A673 (cell line): ENCODE measurements around the gene GRHL3. TPM values are rescaled to one million over a fixed set of nuclear protein-coding genes. Genes with fewer than 3 reads are reported as not detected.

Experiments used
- BruUV-seq: library from RNA; stranded (reverse); fragments of 400-500 nt; replicated peaks from 2 replicates; lab custom pipeline; 2021; lab: Mats Ljungman, UMichigan
- CTCF ChIA-PET: fragments of 300-600 bp; sonication (Branson Sonifier 250); formaldehyde crosslinking; loops from one replicate; lab custom pipeline; 2022; ENCODE audit warnings: antibody characterized with exemption; lab: Charles Lee
- POLR2A ChIA-PET: fragments of 300-600 bp; sonication (Branson Sonifier 250); formaldehyde crosslinking; loops from one replicate; lab custom pipeline; 2022; ENCODE audit warnings: antibody characterized with exemption; ENCODE audit not compliant: low non-redundant PET; lab: Charles Lee
- DNase-seq: peaks from one replicate; pipeline ENCODE4 v3.0.0-alpha.2; 2015; ENCODE audit warnings: low spot score
- H3K27ac ChIP-seq: fragments of 200-600 bp; sonication (generic); 2 replicates; pipeline ENCODE4 v1.5.1; 2016; ENCODE audit warnings: mixed run types, low read depth, mild to moderate bottlenecking, mixed read lengths, antibody characterized with exemption, low read length; ENCODE audit not compliant: poor library complexity, severe bottlenecking
- H3K27me3 ChIP-seq: fragments of 200-600 bp; sonication (generic); replicated peaks from 2 replicates; pipeline ENCODE4 v1.6.1; 2017; ENCODE audit warnings: mixed run types, low read depth, mild to moderate bottlenecking, mixed read lengths, antibody characterized with exemption, low read length; ENCODE audit not compliant: insufficient read depth, poor library complexity
- H3K36me3 ChIP-seq: fragments of 200-600 bp; sonication (generic); 2 replicates; pipeline ENCODE4 v1.6.1; 2016; ENCODE audit warnings: mixed run types, mild to moderate bottlenecking, mixed read lengths, antibody characterized with exemption, low read length; ENCODE audit not compliant: insufficient read depth, poor library complexity, severe bottlenecking
- H3K4me1 ChIP-seq: fragments of 200-600 bp; sonication (generic); 2 replicates; pipeline ENCODE4 v1.6.1; 2017; ENCODE audit warnings: mixed run types, mild to moderate bottlenecking, mixed read lengths, antibody characterized with exemption, low read length; ENCODE audit not compliant: insufficient read depth, poor library complexity, severe bottlenecking
- H3K4me3 ChIP-seq: fragments of 200-600 bp; sonication (generic); 2 replicates; pipeline ENCODE4 v1.5.1; 2016; ENCODE audit warnings: low read depth, mixed run types, mild to moderate bottlenecking, mixed read lengths, low read length; ENCODE audit not compliant: poor library complexity, severe bottlenecking
- H3K9me3 ChIP-seq: fragments of 200-600 bp; sonication (generic); 2 replicates; pipeline ENCODE4 v1.6.1; 2016; ENCODE audit warnings: mixed run types, low read depth, mild to moderate bottlenecking, mixed read lengths, antibody characterized with exemption, low read length; ENCODE audit not compliant: poor library complexity, severe bottlenecking
- CTCF ChIP-seq: fragments of 300-800, 200-600 bp; sonication (generic); conservative IDR thresholded peaks from 2 replicates; pipeline ENCODE4 v1.5.1; 2017; ENCODE audit warnings: low read depth, mild to moderate bottlenecking, antibody characterized with exemption, low read length, moderate library complexity, mixed read lengths
- EZH2 ChIP-seq: fragments of 200-600 bp; sonication (generic); IDR thresholded peaks from 2 replicates; pipeline ENCODE4 v1.6.1; 2017; ENCODE audit warnings: borderline replicate concordance, low read depth, mild to moderate bottlenecking, mixed read lengths, antibody characterized with exemption, low read length; ENCODE audit not compliant: poor library complexity, severe bottlenecking
- intact Hi-C: fragments of 100-400 bp; cut with micrococcal nuclease; formaldehyde crosslinking; loops from one replicate; pipeline ENCODE4 v1.10.0; 2022; ENCODE audit not compliant: unreplicated experiment
- total RNA-seq: library from RNA; stranded (reverse); gene quantifications from 2 replicates; pipeline ENCODE4 v1.2.3, GENCODE V29; 2021

The GRHL3 gene
- total RNA-seq, 1 experiment from 2014 or later = not detected

GRCh38 chr1:24386241-24386640 is 67.1 kb downstream of the GRHL3 start:
- Histone ChIP-seq H3K36me3 (no peaks in the 10 kb centered on the region), H3K4me1 (peaks cover 14% of the 10 kb centered on the region), H3K27me3 (no peaks in the 10 kb centered on the region), H3K4me3 (no peak overlapping the region), H3K27ac (no peak overlapping the region), H3K9me3 (no peaks in the 10 kb centered on the region)
- peak; percentile 48 for DNase-seq
- intact Hi-C loops = no loop called here
- TF ChIP-seq EZH2 = no peak
- no peak for TF ChIP-seq CTCF
- POLR2A ChIA-PET = no interaction called here
- CTCF ChIA-PET = interaction anchor here (0.9 kb wide), 1 partner anchor 185 kb away, joined by 3 read pairs; no protein-coding TSS in a partner anchor
- no TSS peak for BruUV-seq

GRCh38 chr1:24386931-24387330 is 67.8 kb downstream of the GRHL3 start:
- POLR2A ChIA-PET = no interaction called here
- intact Hi-C loops = no loop called here

GRCh38 chr1:24387636-24388175 is 68.5 kb downstream of the GRHL3 start:
- Histone ChIP-seq H3K4me1 (peaks cover 23% of the 10 kb centered on the region), H3K4me3 (no peak overlapping the region), H3K27me3 (no peaks in the 10 kb centered on the region), H3K36me3 (no peaks in the 10 kb centered on the region), H3K27ac (no peak overlapping the region), H3K9me3 (no peaks in the 10 kb centered on the region)
- BruUV-seq = no TSS peak
- DNase-seq = no peak
- ChIA-PET CTCF (interaction anchor here (2.7 kb wide), 1 partner anchor 188 kb away, joined by 10 read pairs; no protein-coding TSS in a partner anchor), POLR2A (no interaction called here)
- TF ChIP-seq EZH2 (no peak), CTCF (no peak)
- intact Hi-C loops = no loop called here

More at GRCh38 chr1:24386931-24387330, 67.8 kb downstream of the GRHL3 start:
- Histone ChIP-seq H3K27ac (no peak overlapping the region), H3K36me3 (no peaks in the 10 kb centered on the region), H3K27me3 (no peaks in the 10 kb centered on the region), H3K4me3 (no peak overlapping the region), H3K9me3 (no peaks in the 10 kb centered on the region), H3K4me1 (peaks cover 16% of the 10 kb centered on the region)
- TF ChIP-seq CTCF = no peak
- TF ChIP-seq EZH2 = no peak
- CTCF ChIA-PET = interaction anchor here (2.7 kb wide), 1 partner anchor 187 kb away, joined by 10 read pairs; no protein-coding TSS in a partner anchor
- DNase-seq = no peak
- no TSS peak for BruUV-seq
